GM12878 (cell line): ENCODE results near the gene C7orf33. TPM values are rescaled to one million over a fixed set of nuclear protein-coding genes. Genes with fewer than 3 reads are reported as not detected.

Experiments
- ETV6 ChIP-seq, 2 experiments: fragments of 450-650 bp in 1 of 2; IDR thresholded peaks in 1 of 2; conservative IDR thresholded peaks in 1 of 2; 2 replicates each; pipeline ENCODE4 v1.6.1; 2014; ENCODE audit warnings: antibody characterized with exemption in 1 of 2, borderline replicate concordance in 1 of 2, low read depth in 1 of 2, mild to moderate bottlenecking in 1 of 2, moderate library complexity in 1 of 2
- MXI1 ChIP-seq: fragments of 150-350 bp; IDR thresholded peaks from 2 replicates; pipeline ENCODE4 v1.6.1; 2011; ENCODE audit warnings: low read depth, mild to moderate bottlenecking, inconsistent platforms, low read length, improper control_type of control experiment
- NFIC ChIP-seq: IDR thresholded peaks from 2 replicates; pipeline ENCODE4 v1.6.1; 2012; ENCODE audit warnings: low read depth, mild to moderate bottlenecking, inconsistent platforms, low read length, moderate library complexity
- NFYB ChIP-seq: IDR thresholded peaks from 2 replicates; pipeline ENCODE4 v1.6.1; 2011; ENCODE audit warnings: low read depth, mild to moderate bottlenecking, low read length, improper control_type of control experiment, moderate library complexity; ENCODE audit not compliant: insufficient read depth
- POLR2A ChIP-seq: IDR thresholded peaks from 2 replicates; pipeline ENCODE4 v1.6.1; 2011; ENCODE audit warnings: low read depth, mild to moderate bottlenecking, low read length
- RCOR1 ChIP-seq: conservative IDR thresholded peaks from 2 replicates; pipeline ENCODE4 v1.6.1; 2012; ENCODE audit warnings: low read depth, low read length, improper control_type of control experiment
- SIX5 ChIP-seq: IDR thresholded peaks from 2 replicates; pipeline ENCODE4 v1.6.1; 2011; ENCODE audit warnings: mild to moderate bottlenecking, low read depth, low read length, moderate library complexity; ENCODE audit not compliant: severe bottlenecking
- ZBED1 ChIP-seq: IDR thresholded peaks from 2 replicates; pipeline ENCODE4 v1.6.1; 2016; ENCODE audit warnings: borderline replicate concordance
- ZNF24 ChIP-seq: fragments of 450-650 bp; IDR thresholded peaks from 2 replicates; pipeline ENCODE4 v1.6.1; 2017; ENCODE audit warnings: antibody characterized with exemption, mild to moderate bottlenecking
- polyA plus RNA-seq, 11 experiments: library from polyadenylated mRNA; depleted of rRNA in 4 of 11; unstranded in 6 of 11; stranded (reverse) in 5 of 11; fragments of >200 nt; fragmentation: Nextera tagmentation in 4 of 11; fragmentation: Illumina TruSeq in 1 of 11; extraction: Ambion mirVana in 4 of 11; extraction: Trizol in 1 of 11; gene quantifications; 1 replicate in 1 of 11; 2 replicates in 10 of 11; pipeline versions ENCODE4 v1.2.1 to v1.2.3, GENCODE V29; 2011 to 2016; ENCODE audit warnings: inconsistent platforms in 2 of 11, missing spikeins in 2 of 11, low read depth in 1 of 11
- total RNA-seq, 4 experiments: library from RNA; depleted of rRNA in 3 of 4; stranded (reverse); fragments of >200 nt in 3 of 4; fragmentation: Illumina TruSeq in 1 of 4; extraction: Trizol in 1 of 4; gene quantifications; 2 replicates each; pipeline versions ENCODE4 v1.2.1 to v1.2.3, GENCODE V29; 2013 to 2021
- TF ChIP-seq, protein P1 (sequence below): fragments of 450-650 bp; IDR thresholded peaks from 2 replicates; pipeline ENCODE4 v1.6.1; 2016; ENCODE audit warnings: mild to moderate bottlenecking
- TF ChIP-seq, protein P2 (sequence below): fragments of 450-650 bp; IDR thresholded peaks from 2 replicates; pipeline ENCODE4 v1.6.1; 2017; ENCODE audit warnings: mild to moderate bottlenecking
- TF ChIP-seq, protein P3 (sequence below): fragments of 450-650 bp; IDR thresholded peaks from 2 replicates; pipeline ENCODE4 v1.6.1; 2014; ENCODE audit warnings: mild to moderate bottlenecking
- TF ChIP-seq, protein P4 (sequence below): fragments of 150-350 bp; IDR thresholded peaks from 2 replicates; pipeline ENCODE4 v1.6.1; 2016; ENCODE audit warnings: low read depth, low read length

The C7orf33 gene
- total and polyA plus RNA-seq, 10 of the 15 experiments (the other 5 are each of a cell fraction or from before 2014, with no cell fraction given): not detected

DNA sequence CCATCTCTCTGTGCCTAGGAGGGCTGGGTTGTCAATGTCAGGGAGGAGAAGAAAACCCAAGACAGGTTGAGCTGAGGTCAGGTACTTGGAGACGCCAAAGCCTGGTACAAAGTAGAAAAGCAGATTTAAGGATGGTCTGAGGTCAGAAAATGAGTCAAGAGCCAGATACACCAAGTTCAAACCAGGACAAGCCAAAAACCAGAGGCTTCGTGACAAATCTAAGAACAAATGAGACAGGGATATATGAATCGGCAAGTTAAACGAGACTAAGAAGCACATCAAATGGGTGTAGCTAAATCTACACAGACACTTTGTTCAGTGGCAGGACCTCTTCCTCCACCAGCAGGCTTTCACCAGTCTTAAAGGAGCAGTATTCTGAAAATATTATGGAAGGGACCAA is 34.2 kb downstream of the C7orf33 start (continued):
- TF ChIP-seq, protein P1, sequence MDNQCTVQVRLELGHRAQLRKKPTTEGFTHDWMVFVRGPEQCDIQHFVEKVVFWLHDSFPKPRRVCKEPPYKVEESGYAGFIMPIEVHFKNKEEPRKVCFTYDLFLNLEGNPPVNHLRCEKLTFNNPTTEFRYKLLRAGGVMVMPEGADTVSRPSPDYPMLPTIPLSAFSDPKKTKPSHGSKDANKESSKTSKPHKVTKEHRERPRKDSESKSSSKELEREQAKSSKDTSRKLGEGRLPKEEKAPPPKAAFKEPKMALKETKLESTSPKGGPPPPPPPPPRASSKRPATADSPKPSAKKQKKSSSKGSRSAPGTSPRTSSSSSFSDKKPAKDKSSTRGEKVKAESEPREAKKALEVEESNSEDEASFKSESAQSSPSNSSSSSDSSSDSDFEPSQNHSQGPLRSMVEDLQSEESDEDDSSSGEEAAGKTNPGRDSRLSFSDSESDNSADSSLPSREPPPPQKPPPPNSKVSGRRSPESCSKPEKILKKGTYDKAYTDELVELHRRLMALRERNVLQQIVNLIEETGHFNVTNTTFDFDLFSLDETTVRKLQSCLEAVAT: no peak
- TF ChIP-seq, protein P2, sequence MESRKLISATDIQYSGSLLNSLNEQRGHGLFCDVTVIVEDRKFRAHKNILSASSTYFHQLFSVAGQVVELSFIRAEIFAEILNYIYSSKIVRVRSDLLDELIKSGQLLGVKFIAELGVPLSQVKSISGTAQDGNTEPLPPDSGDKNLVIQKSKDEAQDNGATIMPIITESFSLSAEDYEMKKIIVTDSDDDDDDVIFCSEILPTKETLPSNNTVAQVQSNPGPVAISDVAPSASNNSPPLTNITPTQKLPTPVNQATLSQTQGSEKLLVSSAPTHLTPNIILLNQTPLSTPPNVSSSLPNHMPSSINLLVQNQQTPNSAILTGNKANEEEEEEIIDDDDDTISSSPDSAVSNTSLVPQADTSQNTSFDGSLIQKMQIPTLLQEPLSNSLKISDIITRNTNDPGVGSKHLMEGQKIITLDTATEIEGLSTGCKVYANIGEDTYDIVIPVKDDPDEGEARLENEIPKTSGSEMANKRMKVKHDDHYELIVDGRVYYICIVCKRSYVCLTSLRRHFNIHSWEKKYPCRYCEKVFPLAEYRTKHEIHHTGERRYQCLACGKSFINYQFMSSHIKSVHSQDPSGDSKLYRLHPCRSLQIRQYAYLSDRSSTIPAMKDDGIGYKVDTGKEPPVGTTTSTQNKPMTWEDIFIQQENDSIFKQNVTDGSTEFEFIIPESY: no peak
- TF ChIP-seq, protein P3, sequence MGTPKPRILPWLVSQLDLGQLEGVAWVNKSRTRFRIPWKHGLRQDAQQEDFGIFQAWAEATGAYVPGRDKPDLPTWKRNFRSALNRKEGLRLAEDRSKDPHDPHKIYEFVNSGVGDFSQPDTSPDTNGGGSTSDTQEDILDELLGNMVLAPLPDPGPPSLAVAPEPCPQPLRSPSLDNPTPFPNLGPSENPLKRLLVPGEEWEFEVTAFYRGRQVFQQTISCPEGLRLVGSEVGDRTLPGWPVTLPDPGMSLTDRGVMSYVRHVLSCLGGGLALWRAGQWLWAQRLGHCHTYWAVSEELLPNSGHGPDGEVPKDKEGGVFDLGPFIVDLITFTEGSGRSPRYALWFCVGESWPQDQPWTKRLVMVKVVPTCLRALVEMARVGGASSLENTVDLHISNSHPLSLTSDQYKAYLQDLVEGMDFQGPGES: no peak
- TF ChIP-seq MXI1 (no peak), SIX5 (no peak), ZNF24 (no peak), NFIC (no peak), ETV6 (conservative IDR thresholded peaks at IDR 0.05 in 1 of 2, IDR thresholded peaks at IDR 0.05 in 1 of 2; ENCODE audit: borderline replicate concordance in 1 of 2, low read depth in 1 of 2) (no peak), RCOR1 (no peak), POLR2A (no peak), ZBED1 (no peak), NFYB (no peak)
- TF ChIP-seq, protein P4, sequence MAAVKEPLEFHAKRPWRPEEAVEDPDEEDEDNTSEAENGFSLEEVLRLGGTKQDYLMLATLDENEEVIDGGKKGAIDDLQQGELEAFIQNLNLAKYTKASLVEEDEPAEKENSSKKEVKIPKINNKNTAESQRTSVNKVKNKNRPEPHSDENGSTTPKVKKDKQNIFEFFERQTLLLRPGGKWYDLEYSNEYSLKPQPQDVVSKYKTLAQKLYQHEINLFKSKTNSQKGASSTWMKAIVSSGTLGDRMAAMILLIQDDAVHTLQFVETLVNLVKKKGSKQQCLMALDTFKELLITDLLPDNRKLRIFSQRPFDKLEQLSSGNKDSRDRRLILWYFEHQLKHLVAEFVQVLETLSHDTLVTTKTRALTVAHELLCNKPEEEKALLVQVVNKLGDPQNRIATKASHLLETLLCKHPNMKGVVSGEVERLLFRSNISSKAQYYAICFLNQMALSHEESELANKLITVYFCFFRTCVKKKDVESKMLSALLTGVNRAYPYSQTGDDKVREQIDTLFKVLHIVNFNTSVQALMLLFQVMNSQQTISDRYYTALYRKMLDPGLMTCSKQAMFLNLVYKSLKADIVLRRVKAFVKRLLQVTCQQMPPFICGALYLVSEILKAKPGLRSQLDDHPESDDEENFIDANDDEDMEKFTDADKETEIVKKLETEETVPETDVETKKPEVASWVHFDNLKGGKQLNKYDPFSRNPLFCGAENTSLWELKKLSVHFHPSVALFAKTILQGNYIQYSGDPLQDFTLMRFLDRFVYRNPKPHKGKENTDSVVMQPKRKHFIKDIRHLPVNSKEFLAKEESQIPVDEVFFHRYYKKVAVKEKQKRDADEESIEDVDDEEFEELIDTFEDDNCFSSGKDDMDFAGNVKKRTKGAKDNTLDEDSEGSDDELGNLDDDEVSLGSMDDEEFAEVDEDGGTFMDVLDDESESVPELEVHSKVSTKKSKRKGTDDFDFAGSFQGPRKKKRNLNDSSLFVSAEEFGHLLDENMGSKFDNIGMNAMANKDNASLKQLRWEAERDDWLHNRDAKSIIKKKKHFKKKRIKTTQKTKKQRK: no peak
